ENCODE measurements around the gene FLNB. TPM values are rescaled to one million over a fixed set of nuclear protein-coding genes. Genes with fewer than 3 reads are reported as not detected.

FLNB gene
- total RNA-seq, 1 experiment from 2014 or later: 147 TPM

DNA sequence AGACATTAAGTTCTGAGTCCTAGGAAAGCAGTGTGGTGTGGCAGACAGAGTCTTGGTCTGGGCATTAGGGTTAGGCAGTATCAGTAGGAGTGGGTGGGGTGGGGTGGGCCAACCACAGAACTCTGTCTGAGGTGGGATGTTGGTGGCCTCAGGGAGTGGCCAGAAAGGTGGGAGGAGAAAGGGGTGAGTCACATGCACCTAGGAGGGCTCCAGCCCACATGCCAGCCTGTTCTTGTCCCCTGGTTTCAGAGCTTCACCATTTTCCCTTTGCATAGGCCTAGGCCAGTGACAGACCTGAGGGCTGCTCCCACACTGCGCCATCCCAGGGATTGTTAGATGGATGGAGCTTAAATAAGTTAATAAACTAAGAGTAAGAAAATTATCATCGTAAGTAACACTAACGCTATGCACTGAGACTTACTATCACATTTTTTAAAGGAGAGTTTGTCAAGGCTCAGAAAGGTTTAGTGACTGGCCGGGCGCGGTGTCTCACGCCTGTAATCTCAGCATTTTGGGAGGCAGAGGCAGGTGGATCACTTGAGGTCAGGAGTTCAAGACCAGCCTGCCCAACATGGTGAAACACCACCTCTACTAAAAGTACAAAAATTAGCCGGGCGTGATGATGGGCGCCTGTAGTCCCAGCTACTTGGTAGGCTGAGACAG, 168.7 kb downstream of the FLNB start:
- Mint-ChIP-seq H3K27me3 (ENCODE audit: unreplicated experiment) (no peaks in the 10 kb centered on the region), H3K4me3 (ENCODE audit: low read depth, unreplicated experiment) (peak overlapping the region; percentile 62), H3K4me1 (ENCODE audit: low read depth, unreplicated experiment) (peaks cover 69% of the 10 kb centered on the region), H3K27ac (ENCODE audit: unreplicated experiment) (peak overlapping the region; percentile 27), H3K36me3 (ENCODE audit: insufficient read depth, unreplicated experiment) (peaks cover 26% of the 10 kb centered on the region), H3K9me3 (ENCODE audit: low read depth, unreplicated experiment) (no peaks in the 10 kb centered on the region)
- no peak for DNase-seq
- no peak for TF ChIP-seq CTCF (IDR thresholded peaks at IDR 0.05; ENCODE audit: unreplicated experiment)
- no TSS peak for BruUV-seq (replicated peaks)
- intact Hi-C loops (cut with micrococcal nuclease; ENCODE audit: unreplicated experiment): no loop called here
- CTCF ChIA-PET: interaction anchor here (0.6 to 1.0 kb wide), 6 partner anchors 20 to 353 kb away, joined by 3 to 5 read pairs (median 3); no protein-coding TSS in a partner anchor

DNA sequence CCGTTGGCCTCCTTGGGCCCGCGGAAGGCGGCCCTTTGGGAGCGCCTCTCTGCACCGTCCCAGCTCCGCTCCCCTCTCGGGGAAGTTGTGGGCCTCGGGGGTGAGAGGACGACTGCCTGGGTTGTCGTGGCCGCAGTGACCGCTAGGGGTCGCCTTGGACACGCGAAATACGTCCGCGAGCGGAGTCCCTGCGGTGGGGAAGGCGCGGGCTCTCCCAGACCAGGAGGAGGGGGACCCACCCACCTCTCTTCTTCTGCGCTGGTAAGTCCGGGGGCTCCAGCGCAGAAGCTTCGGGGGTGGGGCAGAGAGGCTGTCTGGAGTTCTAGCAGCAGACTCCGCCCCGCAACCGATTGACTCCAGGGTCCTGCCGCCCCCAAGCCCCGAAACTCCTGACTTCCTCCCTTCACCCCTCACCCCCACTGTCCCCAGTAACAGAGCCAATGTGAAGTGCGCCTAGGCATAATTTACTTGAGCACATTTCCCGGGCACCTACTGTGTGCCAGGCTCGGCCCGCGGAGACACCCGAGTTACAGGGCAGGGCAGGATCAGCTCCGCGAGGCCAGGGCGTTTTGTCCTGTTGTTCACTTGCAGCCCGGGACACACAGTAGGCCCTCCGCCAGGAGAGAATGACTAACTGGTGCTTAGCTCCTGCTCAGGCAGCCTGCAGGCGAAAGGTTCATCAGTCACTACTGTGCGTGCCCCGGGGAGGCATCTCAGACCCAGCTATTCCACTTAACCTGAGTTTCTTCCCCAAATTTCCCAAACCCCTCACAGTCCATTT, 169.7 kb downstream of the FLNB start:
- Mint-ChIP-seq H3K4me3 (ENCODE audit: low read depth, unreplicated experiment) (peak overlapping the region; percentile 62), H3K27me3 (ENCODE audit: unreplicated experiment) (no peaks in the 10 kb centered on the region), H3K9me3 (ENCODE audit: low read depth, unreplicated experiment) (no peaks in the 10 kb centered on the region), H3K36me3 (ENCODE audit: insufficient read depth, unreplicated experiment) (peaks cover 26% of the 10 kb centered on the region), H3K27ac (ENCODE audit: unreplicated experiment) (no peak overlapping the region), H3K4me1 (ENCODE audit: low read depth, unreplicated experiment) (peaks cover 71% of the 10 kb centered on the region)
- intact Hi-C loops (cut with micrococcal nuclease; ENCODE audit: unreplicated experiment): no loop called here
- BruUV-seq (replicated peaks): no TSS peak
- peak; percentile 90 for TF ChIP-seq CTCF (IDR thresholded peaks at IDR 0.05; ENCODE audit: unreplicated experiment)
- CTCF ChIA-PET: interaction anchor here (0.6 to 1.4 kb wide), 9 partner anchors 10 to 313 kb away, joined by 3 to 7 read pairs (median 3); partner anchors contain the start of genes HTD2 and RPP14
- DNase-seq: peak; percentile 92

GRCh38 chr3:58178528-58179234, 170.5 kb downstream of the FLNB start:
- no TSS peak for BruUV-seq (replicated peaks)
- Mint-ChIP-seq H3K27me3 (ENCODE audit: unreplicated experiment) (no peaks in the 10 kb centered on the region), H3K4me3 (ENCODE audit: low read depth, unreplicated experiment) (peak overlapping the region; percentile 62), H3K9me3 (ENCODE audit: low read depth, unreplicated experiment) (no peaks in the 10 kb centered on the region), H3K4me1 (ENCODE audit: low read depth, unreplicated experiment) (peaks cover 65% of the 10 kb centered on the region), H3K36me3 (ENCODE audit: insufficient read depth, unreplicated experiment) (peaks cover 24% of the 10 kb centered on the region), H3K27ac (ENCODE audit: unreplicated experiment) (no peak overlapping the region)
- CTCF ChIA-PET: interaction anchor here (0.6 to 1.4 kb wide), 4 partner anchors 9 to 313 kb away, joined by 3 to 7 read pairs (median 3); partner anchors contain the start of genes HTD2 and RPP14
- TF ChIP-seq CTCF (IDR thresholded peaks at IDR 0.05; ENCODE audit: unreplicated experiment): no peak
- intact Hi-C loops (cut with micrococcal nuclease; ENCODE audit: unreplicated experiment): no loop called here
- DNase-seq: peak; percentile 37

All from Calu3 (cell line).